NCI-H2196 (cell line): ENCODE measurements around the gene FOXP3.
"Not testable (repeated sequence)": the region's sequence is repeated elsewhere in the genome, so short reads cannot be mapped to it uniquely, and the experiment has no call there.

Source experiments
- DNase-seq: peaks from one replicate; lab custom pipeline; 2025; ENCODE audit not compliant: unreplicated experiment; lab: John Stamatoyannopoulos, UW

The FOXP3 gene, protein sequence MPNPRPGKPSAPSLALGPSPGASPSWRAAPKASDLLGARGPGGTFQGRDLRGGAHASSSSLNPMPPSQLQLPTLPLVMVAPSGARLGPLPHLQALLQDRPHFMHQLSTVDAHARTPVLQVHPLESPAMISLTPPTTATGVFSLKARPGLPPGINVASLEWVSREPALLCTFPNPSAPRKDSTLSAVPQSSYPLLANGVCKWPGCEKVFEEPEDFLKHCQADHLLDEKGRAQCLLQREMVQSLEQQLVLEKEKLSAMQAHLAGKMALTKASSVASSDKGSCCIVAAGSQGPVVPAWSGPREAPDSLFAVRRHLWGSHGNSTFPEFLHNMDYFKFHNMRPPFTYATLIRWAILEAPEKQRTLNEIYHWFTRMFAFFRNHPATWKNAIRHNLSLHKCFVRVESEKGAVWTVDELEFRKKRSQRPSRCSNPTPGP

DNA sequence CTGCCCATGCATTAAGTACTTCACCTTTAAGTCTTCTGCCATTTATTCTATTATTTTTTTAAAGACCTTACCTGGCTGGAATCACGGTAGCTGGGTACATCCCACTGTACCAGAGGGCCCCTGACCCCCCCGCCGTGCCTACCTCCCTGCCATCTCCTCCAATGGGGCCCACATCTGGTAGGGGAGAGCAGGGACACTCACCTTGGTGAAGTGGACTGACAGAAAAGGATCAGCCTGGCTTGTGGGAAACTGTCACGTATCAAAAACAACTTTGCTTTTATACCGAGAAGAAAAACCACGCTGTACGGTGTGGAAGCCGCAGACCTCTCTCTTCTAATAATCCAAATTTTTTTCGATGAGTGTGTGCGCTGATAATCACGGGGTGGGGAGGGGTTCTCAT, at the start of gene FOXP3:
FOXP3 (minus strand) TSS at position 251 of the 400 bp plus-strand sequence. CDS start 6,205 bp downstream, outside the sequence.
- DNase-seq: no peak

DNA sequence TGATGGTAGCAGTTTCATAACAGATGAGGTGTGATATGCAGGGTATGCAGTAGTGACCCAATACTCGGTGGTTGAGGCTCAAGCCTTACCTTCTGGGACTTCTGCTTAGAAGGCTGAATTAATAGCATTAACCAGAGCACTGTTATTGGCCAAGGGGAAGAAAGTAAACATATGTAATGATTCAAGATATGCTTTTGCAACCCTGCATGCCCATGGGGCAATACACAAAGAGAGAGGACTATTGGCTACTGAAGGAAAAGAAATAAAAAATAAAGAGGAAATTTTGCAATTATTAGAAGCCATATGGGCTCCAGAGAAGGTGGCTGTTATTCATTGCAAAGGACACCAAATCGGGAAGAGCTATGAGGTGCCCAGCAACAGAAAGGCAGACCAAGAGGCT, 47.7 kb upstream of the FOXP3 start:
- DNase-seq: no peak

DNA sequence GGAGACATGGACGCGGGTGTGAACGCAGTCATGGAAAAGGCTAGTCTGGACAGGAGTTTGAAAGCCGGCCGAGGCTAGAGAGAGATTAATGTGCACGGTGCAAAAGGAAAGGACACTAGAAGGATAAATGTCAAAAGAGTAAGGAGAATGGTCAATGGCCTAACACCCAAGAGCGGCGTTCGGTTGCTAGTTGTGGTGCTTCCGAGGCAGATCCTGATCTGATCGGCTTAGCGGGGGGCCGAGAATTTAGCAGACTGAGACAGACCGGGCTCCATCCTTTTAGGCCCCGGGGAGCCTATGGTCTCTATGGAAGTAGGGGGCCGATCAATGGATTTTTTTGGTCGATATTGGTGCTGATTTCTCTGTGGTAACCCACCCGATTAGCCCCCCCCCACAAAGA, 45.9 kb upstream of the FOXP3 start:
- no peak for DNase-seq

DNA sequence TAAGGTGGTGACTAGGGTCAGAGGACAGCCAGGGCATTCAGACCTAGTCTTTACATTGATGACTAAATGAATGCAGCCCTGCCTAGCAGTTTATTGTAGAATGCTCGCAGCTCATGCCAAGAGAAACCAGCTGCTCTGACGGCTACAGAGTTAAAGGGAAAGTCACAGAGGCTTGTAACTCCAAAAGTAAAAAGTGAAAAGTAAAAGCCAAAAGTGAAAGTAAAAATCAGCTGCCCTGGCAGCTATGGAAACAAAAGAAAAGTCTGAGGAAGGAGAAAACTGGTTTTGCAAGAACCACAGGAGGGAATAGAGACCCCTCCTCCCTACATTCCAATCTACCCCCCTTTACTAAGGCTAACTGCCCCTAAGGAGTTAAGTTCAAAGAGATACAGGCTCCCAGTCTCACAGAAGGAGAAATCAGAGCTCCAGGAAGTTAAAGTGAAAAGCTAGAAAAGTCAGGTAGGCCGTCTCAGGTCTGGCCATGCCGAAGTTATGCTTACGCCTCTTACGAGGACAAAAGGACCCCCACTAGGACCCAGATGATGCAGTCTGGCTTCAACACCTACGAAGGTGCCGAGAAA, 45.0 kb upstream of the FOXP3 start:
- no peak for DNase-seq

DNA sequence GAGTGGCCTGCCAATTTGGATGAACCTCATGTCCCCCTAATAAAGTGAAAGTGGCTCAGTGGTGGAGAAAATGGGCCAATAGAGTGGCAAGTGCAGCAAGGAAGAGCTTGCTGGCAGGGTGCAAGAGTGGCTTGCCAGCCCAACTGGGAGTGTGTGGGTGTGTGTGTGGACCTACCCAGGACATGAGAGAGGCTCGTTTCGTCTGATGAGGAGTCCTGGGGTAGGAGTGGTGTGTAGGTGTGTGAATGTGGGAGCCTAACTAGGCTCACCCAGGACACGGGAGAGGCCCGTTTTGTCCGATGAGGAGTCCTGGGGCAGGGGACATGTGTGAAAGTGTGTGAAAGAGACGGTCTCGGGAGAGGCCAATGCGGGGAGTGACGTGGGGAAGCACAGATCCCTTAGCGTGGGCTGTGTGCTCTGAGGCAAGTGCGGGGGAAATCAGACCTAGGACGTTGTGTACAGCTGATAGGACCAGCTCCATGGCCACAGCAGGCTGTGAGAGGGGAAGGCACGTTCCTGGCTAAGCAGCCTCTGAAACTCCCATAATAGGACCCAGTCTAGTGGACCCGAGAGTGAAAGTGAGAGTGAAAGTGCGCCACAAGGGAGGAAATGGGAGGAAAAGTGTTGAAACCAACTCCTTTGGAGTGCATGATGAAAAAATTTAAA, 44.2 kb upstream of the FOXP3 start:
- DNase-seq: no peak

DNA sequence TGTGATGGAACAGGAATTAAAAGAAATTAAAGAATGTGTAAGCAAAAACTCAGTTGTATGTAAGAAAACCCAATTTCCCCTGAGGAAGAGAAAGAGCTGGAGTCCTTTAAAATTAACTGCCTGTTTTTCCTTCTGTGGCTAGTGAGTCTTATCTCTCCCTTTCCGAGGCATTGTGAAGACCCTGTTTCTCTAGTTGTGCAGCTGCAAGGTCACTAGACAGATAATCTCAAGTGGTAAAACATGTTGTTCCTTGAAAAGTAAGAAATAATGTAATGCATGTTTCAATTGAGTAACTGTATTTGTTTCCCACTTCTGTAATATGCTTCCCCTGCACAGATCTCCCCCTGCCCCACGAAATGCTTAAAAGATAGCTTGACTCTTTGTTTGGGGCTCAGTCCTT, 43.3 kb upstream of the FOXP3 start:
- not testable (repeated sequence) for DNase-seq

DNA sequence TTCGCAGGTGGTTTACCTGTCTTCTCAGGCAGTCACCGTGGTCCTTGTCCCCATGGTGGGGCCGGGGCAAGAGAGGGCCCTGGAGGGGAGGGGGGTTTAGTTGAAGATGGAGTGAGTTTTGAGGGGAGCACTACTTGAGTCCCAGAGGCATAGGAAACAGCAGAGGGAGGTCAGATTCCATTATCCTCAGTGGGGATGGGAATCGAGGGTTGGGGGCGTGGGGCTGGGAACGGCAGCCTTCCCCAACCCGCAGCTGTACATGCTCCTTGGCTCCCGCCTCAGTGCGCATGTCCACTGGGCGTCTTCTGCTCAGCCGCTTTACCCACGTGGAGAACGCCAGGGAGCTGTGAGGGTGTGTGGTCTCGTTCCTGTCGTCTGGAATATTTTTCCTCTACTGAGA, 38.8 kb upstream of the FOXP3 start, which contains the start of gene GAGE10:
GAGE10 (plus strand) TSS at position 301 of the 400 bp plus-strand sequence. CDS start 1,214 bp downstream, outside the sequence.
- DNase-seq: no peak

DNA sequence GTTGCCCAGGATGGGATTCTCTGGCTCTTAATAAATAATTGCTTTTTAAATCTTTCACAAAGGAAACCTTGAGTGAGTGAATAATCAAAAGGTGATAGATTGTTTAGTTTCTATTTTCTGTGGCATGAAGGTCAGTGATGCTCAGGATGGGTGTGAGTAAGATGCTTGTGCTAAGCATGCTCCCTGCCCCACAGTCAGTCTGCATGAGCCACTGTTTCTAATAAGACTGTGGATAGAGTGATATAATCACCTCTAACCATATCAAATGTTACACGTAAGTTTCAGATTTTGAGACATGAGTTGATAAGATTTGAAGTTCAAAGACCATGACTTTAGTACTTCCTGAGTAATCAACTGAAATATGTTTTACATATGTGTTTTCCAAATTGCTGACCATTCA, 36.2 kb upstream of the FOXP3 start:
- DNase-seq: no peak

DNA sequence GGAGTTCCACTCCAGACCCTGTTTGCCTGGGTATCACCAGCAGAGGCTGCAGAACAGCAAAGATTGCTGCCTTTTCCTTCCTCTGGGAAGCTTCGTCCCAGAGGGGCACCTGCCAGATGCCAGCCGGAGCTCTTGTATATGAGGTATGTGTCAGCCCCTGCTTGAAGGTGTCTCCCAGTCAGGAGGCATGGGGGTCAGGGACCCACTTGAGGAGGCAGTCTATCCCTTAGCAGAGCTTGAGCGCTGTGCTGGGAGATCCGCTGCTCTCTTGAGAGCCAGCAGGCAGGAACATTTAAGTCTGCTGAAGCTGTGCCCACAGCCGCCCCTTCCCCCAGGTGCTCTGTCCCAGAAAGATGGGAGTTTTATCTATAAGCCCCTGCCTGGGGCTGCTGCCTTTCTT, 34.8 kb upstream of the FOXP3 start:
- not testable (repeated sequence) for DNase-seq

DNA sequence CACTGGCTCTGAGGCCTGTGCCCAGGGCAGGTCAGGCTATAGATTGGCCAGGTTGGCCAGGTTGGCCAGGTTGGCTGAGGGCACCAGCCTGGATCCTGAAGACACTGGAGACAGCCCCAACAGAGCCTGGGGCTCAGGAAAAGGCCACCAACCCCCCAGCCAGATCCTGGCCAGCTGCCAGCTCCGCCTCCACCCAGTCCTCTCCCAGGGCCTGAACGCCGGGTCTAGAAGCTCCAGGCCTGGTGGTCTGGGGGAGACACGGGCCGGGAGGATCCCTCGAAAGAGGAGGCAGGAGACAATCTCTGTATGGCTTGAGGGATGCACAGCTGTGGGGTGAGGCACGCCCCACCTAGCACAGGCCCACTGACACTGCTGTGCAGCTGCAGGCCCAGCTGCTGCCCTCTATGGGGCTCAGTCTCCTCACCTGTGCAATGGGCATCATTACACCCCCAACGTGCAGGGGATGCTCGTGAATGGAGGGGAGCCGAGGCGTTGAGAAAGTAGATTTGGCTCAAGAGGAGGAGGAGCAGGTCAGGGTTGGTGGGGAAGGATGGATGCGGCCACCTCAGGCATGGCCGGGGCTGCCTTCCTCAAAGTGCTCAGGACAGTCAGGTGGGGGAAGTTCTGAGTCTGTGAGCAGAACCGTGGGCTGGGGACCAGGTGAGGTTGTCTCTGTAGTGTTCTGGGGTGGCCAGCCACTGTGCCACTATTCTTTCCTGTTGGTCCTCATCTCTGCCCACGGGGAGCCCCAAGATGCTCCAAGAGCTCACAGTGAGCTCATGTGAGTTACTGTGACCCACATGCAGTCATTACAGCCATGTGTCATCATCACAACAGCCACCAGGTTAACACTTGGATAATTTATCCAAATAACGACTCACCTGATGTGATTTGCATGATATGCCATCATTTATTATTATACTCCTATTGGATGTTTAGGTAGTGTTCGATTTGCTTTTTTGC, 28.2 kb upstream of the FOXP3 start:
- DNase-seq: no peak

DNA sequence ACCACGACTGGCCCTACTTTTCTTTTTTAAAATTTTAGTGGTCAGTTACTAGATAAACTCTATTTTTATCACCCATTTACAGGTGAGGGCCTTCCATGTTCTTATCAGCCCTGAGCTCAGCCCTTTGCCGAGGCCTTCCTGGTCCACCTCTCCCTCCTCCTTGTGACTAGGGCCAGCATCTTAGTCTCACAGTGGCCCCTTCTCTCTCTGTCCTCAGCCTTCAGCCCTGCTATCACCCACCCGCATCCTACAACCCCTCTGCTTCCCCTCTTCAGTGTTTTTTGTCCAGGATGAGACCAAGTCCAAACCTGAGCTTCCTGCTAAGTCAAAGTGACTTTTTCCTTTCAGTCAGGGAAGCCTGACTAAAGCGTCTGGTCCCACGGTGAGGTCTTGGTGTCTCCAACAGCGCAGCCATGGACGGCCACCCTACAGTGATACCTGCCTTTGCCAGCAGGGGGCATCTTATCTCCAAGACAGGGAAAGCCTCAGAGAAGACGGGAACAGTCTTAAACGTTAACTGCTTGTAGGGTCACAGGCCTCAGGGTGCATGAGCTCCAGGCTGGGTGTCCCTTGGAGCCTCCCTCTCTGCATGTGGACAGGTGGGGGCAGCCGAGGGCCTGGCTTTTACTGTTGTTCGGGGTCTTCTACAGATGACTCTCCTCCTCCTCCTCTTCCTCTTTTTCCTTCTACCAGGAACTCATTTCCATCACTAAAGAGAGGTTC, 27.3 kb upstream of the FOXP3 start:
- peak; percentile 38 for DNase-seq

DNA sequence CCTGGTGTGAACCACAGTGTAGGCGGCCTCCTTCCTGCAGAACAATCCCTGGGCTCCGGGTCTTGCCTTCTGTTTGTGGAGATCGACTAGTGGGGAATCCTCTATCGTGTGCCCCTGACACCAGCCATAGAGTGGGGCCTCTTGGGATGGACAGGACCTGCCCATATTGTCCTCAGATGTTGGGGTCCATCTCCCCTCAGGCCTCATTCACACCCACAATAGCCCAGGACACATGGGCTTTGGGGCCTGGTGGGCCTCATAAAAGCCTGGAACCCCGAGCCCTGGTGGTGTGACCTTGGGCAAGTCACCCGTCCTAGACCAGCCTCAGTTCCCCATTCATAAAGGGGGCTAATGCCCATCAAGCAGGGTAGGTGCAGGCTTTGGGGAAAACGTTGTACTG, 25.7 kb upstream of the FOXP3 start:
- no peak for DNase-seq

DNA sequence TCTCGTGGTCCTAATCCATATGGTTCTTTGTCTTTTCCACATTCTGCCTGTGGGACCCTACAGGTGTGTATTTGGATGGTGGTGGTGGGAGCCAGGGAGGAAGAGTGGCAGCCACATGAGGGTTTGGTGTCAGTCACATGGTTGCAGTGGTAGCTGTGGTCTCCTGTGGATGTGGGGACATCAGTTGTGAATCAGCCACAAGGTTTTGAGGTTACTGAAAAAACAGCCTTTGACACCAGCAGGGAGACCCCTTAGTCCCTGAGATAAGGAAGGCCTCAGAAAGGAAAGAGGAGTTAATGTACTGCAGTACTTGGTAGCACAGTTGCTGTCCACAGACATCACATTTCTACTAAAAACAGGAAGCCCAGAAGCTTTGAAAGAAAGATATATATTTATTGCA, 23.2 kb upstream of the FOXP3 start:
- DNase-seq: no peak

DNA sequence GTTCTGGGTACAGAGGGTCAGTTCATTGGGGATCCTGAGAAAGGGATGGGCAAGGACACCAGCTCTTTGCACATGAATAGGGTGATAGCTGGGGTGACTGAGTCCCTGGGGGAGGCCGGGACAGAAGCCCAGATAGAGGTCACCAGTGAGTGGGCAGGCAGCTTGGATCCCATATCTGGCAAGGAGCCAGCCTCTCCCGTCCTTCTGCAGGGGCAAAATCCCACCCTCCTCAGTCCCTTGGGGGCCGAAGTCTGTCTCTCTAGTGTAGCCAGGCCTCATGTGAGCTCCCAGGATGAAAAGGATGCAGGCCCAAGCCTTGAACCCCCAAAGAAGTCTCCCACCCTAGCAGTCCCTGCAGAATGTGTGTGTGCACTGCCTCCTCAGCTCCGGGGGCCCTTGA, 22.1 kb upstream of the FOXP3 start:
- DNase-seq: no peak

DNA sequence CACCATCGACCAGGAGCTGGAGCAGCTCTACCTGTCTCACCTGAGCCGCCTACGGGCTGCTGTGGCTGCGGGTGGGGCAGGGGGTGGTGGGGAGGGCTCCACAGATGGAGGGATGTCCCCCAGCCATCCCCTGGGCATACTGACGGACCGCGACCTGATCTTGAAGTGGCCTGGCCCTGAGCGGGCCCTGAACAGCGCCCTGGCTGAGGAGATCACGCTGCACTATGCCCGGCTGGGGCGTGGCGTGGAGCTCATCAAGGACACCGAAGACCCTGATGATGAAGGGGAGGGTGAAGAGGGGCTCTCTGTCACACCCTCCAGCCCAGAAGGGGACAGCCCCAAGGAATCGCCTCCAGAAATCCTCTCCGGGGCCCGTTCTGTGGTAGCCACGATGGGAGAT, 21.6 kb upstream of the FOXP3 start:
- DNase-seq: no peak

DNA sequence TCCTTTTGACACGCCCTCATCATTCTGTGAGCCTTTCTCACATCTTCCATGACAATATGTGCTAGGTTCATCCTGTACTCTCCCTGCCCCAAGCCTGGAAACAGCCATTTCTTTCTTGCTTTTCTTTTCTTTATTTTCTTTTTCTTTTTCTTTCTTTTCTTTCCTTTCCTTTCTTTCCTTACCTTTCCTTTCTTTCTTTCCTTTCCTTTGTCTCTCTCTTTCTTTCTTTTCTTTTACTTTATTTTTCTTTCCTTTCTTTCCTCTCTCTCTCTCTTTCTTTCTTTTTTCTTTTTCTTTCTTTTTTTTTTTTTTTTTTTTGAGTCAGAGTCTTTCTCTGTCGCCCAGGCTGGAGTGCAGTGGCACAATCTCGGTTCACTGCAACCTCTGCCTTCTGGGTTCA, 19.7 kb upstream of the FOXP3 start:
- DNase-seq: no peak

DNA sequence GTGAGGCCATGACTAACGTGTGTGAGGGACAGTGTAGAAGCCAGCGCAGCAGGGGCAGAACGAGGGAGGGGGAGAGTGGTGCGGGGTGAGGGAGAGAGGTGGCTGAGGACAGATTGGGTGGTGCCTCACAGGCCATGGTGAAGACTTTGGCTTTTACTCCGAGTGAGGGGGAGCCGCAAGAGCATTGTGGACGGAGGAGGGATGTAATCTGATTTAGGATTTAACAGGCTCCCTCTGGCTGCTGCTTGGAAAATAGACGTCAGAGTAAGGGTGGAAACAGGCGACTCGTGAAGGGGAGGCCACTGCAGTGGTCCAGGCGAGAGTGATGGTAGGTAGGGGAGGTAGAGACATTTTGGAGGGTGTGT, 18.1 kb upstream of the FOXP3 start:
- DNase-seq: no peak

DNA sequence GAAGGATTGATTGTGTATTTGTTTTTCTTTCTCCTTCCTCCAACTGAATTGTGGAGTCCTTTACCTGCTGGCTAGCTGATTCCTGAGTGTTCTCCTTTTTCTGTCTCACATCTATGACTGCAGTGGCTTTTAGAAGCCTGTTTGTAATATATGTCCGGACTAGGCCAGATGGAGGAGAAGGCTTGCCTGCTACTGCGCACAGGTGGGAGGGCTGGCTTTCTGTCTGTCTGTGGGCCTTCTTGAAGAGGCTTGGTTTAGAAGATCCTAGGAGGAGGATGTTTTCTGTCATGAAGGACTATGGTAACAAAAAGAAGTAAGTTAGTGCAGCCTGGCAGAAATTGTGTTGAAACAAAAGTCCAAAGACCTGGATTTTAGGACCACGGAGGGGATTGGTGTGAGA, 13.6 kb upstream of the FOXP3 start:
- DNase-seq: no peak

DNA sequence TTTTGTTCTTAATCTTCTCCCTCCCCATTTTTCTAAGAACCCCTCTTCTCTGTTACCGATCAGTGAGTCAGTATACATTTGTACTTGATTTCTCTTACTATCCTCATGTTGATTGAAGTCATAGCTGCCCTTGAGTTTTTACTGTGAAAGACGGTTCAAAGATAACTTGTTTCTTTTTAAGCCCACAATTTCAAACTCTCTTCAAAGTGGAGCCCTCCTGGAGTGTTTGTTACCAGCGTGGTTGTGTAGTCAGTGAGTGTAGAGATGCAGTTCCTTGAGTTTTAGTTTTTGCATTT, 13.0 kb upstream of the FOXP3 start:
- DNase-seq: no peak

DNA sequence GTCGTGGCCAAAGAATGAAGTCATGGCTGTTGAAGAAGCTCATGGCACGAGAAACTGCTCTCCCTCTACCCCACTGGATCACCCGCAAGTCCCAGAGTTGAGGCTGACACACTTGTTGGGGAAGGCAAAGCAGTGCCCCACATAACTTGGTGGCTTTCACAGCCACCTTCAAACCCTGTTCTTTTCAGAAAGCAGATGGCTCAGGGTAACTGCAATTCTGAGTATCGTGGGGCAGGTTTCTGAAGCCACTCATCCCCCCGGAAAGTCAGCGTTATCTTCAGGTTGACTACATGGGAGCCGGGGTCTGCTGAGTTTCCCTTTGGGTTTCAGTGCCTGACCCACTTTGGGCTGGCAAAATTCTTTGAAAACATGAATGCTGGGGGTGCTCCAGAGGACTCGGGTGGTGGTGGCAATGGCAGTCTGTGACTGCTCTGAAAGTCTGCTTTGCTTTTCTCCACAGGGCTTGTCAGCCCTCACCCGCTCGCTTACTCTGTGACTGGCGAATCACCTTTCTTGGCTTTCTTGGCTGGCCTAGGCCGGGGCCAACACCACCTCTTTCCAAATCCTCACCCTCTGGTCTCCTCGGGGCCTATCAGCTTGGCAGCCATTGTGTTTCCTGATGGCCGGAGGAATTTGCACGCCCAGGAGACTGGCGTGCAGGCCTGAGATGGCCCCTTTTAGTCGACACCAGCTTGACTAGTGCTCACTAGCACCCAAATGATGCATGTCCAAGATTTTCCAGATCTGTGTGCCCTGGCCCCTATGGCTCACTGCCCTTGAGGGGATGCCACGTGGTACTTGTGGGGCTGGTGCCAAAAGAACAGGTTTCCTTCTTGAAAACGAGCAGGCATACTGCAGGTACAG, 12.4 kb upstream of the FOXP3 start:
- no peak for DNase-seq
